ENCODE results near the gene KRTAP1-1. TPM values are rescaled to one million over a fixed set of nuclear protein-coding genes. Genes with fewer than 3 reads are reported as not detected.

The KRTAP1-1 gene
- total RNA-seq, 4 donors from 2014 or later: not detected

DNA sequence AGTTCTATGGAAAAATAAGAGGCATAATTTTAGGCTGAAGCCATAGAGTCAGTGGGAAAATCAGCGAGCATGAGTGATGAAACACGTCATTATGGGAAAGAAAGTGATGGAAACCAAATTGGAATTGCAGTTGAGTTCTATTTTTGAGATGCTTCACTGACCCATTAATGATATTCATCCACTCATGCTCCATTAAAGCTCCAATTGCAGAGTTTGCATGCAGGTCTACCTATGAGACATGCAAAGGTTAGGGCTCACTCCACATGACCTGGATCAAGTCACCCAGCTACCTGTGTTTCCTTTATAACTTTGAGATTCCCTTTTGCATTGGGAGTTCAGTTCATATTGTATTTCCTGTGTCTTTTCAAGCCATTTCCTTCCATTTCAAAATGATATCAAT lies 32.4 kb upstream of the KRTAP1-1 start:
- TF ChIP-seq EP300 (IDR thresholded peaks at IDR 0.05) (no peak), POLR2AphosphoS5 (IDR thresholded peaks at IDR 0.05) (no peak), CTCF (IDR thresholded peaks at IDR 0.05) (no peak), POLR2A (IDR thresholded peaks at IDR 0.05; ENCODE audit: low read depth) (no peak)
- 86% methylated on average over 2 of the region's 2 CpGs for WGBS
- no peak overlapping the region for H3K27ac ChIP-seq (replicated peaks in 1 of 4)
- no peak for DNase-seq (ENCODE audit: extremely low spot score)
- intact Hi-C loops (cut with DNase I): no loop called here
- H3K36me3 ChIP-seq: no peaks in the 10 kb centered on the region
- peaks cover 0 to 6% (median 0%) of the 10 kb centered on the region in 4 donors for H3K27me3 ChIP-seq
- H3K4me1 ChIP-seq: no peaks in the 10 kb centered on the region
- no peak overlapping the region for H3K4me3 ChIP-seq
- no peaks in the 10 kb centered on the region for H3K9me3 ChIP-seq

DNA sequence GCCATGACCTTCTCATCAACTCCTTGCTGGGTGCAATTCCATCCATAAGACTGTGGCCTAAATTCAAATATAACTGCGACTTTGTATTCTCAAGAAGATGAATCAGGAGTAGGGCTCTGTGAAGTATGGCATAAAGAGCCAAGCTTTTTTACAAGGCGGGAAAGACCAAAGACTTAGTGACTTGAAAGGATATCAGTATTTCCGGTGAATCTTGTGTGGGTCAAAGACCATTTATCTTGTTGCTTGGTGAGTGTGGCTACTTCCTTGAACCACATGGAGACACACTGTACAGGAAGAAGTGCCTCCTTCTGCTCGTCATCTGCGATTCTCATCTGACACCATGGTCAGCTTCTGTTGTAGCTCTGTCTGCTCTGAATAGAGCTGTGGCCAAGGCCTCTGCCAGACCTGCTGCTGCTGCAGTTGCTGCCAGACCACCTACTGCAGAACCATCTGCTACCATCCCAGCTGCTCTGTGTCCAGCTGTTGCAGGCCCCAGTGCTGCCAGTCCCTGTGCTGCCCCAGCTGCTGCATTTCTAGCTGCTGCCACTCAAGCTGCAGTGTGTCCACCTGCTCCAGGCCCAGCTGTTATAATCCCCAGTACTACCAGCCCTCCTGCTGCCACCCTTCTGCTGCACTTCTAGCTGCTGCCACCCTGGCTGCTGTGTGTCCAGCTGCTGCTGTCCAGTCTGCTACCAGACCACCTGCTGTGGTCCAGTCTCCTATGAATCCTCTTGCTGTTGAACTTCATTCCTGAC lies 30.5 kb upstream of the KRTAP1-1 start:
- H3K27ac ChIP-seq (replicated peaks in 1 of 4): no peak overlapping the region
- no peak for DNase-seq (ENCODE audit: extremely low spot score)
- TF ChIP-seq EP300 (IDR thresholded peaks at IDR 0.05) (no peak), POLR2A (IDR thresholded peaks at IDR 0.05; ENCODE audit: low read depth) (no peak)
- H3K4me3 ChIP-seq: no peak overlapping the region
- no peaks in the 10 kb centered on the region for H3K36me3 ChIP-seq
- peaks cover 0 to 6% (median 0%) of the 10 kb centered on the region in 4 donors for H3K27me3 ChIP-seq
- intact Hi-C loops (cut with DNase I): no loop called here
- no peaks in the 10 kb centered on the region for H3K4me1 ChIP-seq
- whole genome bisulfite sequencing: 87% methylated on average over 5 of the region's 5 CpGs
- no peaks in the 10 kb centered on the region for H3K9me3 ChIP-seq

DNA sequence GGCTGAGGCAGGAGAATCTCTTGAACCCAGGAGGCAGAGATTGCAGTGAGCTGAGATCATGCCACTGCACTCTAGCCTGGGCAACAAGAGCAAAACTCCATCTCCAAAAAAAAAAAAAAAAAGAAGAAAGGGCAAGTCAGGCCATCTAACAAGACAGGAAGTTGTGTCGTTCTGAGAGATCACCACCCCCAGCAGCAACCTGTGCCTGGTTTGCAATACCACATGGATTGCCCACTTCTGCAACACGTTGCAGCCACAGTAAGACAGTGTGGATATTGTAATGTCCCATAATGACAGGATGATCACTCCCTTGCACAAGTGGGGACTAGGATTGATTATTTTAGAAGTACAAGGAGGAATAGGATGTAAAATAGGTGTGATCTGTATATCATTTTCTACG lies 27.8 kb upstream of the KRTAP1-1 start:
- intact Hi-C loops (cut with DNase I): no loop called here
- no peaks in the 10 kb centered on the region for H3K4me1 ChIP-seq
- TF ChIP-seq POLR2A (IDR thresholded peaks at IDR 0.05; ENCODE audit: low read depth): no peak
- no peak for TF ChIP-seq CTCF (IDR thresholded peaks at IDR 0.05)
- no peak for TF ChIP-seq EP300 (IDR thresholded peaks at IDR 0.05)
- TF ChIP-seq POLR2AphosphoS5 (IDR thresholded peaks at IDR 0.05): no peak
- H3K36me3 ChIP-seq: no peaks in the 10 kb centered on the region
- 83% methylated on average over 3 of the region's 3 CpGs for WGBS
- H3K27ac ChIP-seq (replicated peaks in 1 of 4): no peak overlapping the region
- no peaks in the 10 kb centered on the region for H3K9me3 ChIP-seq
- DNase-seq (ENCODE audit: extremely low spot score): no peak
- no peak overlapping the region for H3K4me3 ChIP-seq
- no peaks in the 10 kb centered on the region for H3K27me3 ChIP-seq

GRCh38 chr17:41067281-41067680 lies 26.0 kb upstream of the KRTAP1-1 start:
- H3K4me3 ChIP-seq: no peak overlapping the region

More at GRCh38 chr17:41067281-41067680, 26.0 kb upstream of the KRTAP1-1 start:
- no peak for DNase-seq (ENCODE audit: extremely low spot score)
- no peaks in the 10 kb centered on the region for H3K27me3 ChIP-seq
- no peaks in the 10 kb centered on the region for H3K9me3 ChIP-seq
- no peak for TF ChIP-seq CTCF (IDR thresholded peaks at IDR 0.05)
- no peak for TF ChIP-seq POLR2A (IDR thresholded peaks at IDR 0.05; ENCODE audit: low read depth)
- no peak for TF ChIP-seq EP300 (IDR thresholded peaks at IDR 0.05)
- TF ChIP-seq POLR2AphosphoS5 (IDR thresholded peaks at IDR 0.05): no peak
- no peaks in the 10 kb centered on the region for H3K36me3 ChIP-seq
- no peak overlapping the region for H3K27ac ChIP-seq (replicated peaks in 1 of 4)
- intact Hi-C loops (cut with DNase I): no loop called here
- no peaks in the 10 kb centered on the region for H3K4me1 ChIP-seq

All from esophagus muscularis mucosa (tissue), 4 donors.